ACC112 (cell line): ENCODE data around the gene CTBP1.

ENCODE experiments used
- H2AFZ ChIP-seq: fragments of 200-600 bp; sonication (generic); one replicate; pipeline ENCODE4 v1.6.0; 2017; ENCODE audit warnings: antibody characterized with exemption, low read length; ENCODE audit not compliant: unreplicated experiment
- H3K27ac ChIP-seq: fragments of 200-600 bp; sonication (generic); 2 replicates; pipeline ENCODE4 v1.5.1; 2014; ENCODE audit warnings: low read depth, mild to moderate bottlenecking, antibody characterized with exemption, low read length, moderate library complexity
- H3K27me3 ChIP-seq: fragments of 200-600 bp; sonication (generic); 2 replicates; pipeline ENCODE4 v1.6.1; 2014; ENCODE audit warnings: mild to moderate bottlenecking, antibody characterized with exemption, low read length, moderate library complexity, mixed read lengths; ENCODE audit not compliant: insufficient read depth
- H3K36me3 ChIP-seq: fragments of 200-600 bp; sonication (generic); 2 replicates; pipeline ENCODE4 v1.6.1; 2016; ENCODE audit warnings: mild to moderate bottlenecking, antibody characterized with exemption, low read length, moderate library complexity, mixed read lengths; ENCODE audit not compliant: insufficient read depth
- H3K4me1 ChIP-seq: fragments of 200-600 bp; sonication (generic); one replicate; pipeline ENCODE4 v1.6.1; 2016; ENCODE audit warnings: low read length, mixed read lengths; ENCODE audit not compliant: insufficient read depth, unreplicated experiment, control insufficient read depth
- H3K4me3 ChIP-seq: fragments of 200-600 bp; sonication (generic); 2 replicates; pipeline ENCODE4 v1.5.1; 2014; ENCODE audit warnings: mild to moderate bottlenecking, low read depth, low read length
- H3K79me2 ChIP-seq: fragments of 200-600 bp; sonication (generic); one replicate; pipeline ENCODE4 v1.6.0; 2016; ENCODE audit warnings: low read length; ENCODE audit not compliant: control insufficient read depth, unreplicated experiment, insufficient read depth

Gene CTBP1

DNA sequence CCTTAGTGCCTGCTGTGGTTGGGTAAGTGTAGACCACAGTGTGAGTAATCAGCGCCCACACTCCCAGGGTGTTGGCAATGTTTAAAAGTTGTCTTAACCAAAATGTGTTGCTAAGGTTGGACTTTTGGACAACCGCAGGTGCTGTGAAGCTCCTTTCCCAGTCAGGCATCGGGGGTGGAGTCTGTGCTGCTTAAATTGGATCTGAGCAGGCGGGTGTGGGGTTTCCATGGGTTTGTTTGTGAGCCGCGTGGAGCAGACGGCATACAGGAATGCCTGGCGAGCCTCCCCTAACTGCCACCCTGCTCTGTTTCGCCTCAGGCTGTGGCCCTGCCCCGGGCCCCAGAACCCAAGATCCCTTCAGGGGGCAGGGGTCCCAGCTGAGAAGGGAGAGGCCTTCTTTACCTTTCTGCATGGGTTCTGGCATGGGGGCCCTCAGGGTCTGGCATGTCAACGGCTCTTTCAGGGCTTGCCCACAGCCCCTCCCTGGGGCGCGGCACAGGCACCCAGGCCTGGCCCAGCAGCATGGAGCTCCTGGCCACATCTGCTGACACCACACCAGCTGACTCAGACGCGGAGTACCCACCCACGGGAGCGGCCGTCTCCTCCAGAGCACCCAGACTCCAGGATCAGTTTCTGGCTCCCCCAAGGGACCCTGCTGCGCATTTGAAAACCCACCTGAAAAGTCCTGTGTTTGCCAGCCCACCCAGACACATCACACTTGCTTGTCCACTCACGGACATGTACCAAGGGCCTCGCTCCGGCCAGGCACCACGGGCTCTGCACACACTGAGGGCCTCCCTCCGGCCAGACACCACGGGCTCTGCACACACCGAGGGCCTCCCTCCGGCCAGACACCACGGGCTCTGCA is 71.4 kb downstream of the CTBP1 start:
- Histone ChIP-seq H3K4me1 (no peaks in the 10 kb centered on the region), H3K36me3 (peaks cover 28% of the 10 kb centered on the region), H3K4me3 (no peak overlapping the region), H3K79me2 (no peaks in the 10 kb centered on the region), H3K27ac (no peak overlapping the region), H3K27me3 (no peaks in the 10 kb centered on the region), H2AFZ (no peak overlapping the region)

DNA sequence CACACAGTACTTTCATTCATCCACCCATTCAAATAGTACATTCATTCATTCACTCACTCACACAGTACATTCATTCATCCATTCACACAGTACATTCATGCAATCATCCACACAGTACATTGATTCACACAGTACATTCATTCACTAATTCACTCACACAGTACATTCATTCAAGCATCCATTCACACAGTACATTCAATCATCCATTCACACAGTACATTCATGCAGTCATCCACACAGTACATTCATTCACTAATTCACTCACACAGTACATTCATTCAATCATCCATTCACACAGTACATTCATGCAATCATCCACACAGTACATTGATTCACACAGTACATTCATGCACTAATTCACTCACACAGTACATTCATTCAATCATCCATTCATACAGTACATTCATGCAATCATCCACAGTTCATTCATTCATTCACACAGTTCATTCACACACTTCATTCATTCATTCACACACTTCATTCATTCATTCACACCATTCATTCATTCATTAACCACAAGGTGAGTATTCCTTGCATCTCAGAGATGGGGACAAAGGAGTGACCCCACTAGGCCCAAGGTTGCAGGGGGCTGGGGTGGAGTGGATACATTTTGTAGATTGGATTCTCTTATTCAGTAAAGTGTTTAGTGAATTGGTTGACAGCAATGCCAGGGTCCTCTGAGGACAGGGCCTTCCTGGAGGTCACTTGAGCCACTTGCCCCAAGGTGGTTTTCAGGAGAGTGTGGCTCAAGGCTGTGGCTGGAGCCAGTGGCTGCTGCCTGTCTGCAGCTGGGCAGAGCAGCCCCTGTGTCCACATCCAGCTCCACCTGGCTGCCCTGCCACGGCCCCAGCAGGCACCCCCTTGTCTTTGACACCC is 72.3 kb downstream of the CTBP1 start:
- Histone ChIP-seq H3K27ac (no peak overlapping the region), H3K27me3 (peaks cover 3% of the 10 kb centered on the region; the same call in 1 of the 2 replicates), H3K36me3 (peaks cover 27% of the 10 kb centered on the region), H2AFZ (no peak overlapping the region), H3K4me1 (no peaks in the 10 kb centered on the region), H3K79me2 (no peaks in the 10 kb centered on the region), H3K4me3 (no peak overlapping the region)

DNA sequence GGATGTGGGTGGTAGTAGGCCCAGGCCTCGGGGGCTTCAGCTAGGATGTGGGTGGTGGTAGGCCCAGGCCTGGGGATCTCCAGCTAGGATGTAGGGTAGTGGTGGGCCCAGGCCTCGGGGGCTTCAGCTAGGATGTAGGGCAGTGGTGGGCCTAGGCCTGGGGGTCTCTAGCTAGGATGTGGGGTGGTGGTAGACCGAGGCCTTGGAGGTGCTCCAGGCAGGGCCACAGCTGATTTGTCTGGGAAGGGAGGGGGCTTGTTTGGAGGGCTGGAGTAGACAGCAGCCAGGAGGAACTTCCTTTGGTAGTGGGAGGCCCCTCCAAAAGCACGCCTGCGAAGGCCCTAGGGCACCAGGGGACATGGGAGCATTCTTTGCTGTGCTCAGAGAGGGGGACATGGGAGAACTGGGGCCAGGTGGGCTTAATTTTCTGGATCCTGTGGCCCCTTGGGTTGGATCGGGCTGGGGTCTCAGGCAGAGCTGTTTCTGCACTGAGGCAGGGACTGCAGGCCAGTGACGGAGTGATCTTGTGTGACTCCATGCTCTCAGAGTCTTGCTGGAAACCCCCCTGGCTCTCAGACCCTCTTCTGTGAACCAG is 73.2 kb downstream of the CTBP1 start:
- Histone ChIP-seq H3K4me1 (no peaks in the 10 kb centered on the region), H3K36me3 (peaks cover 22% of the 10 kb centered on the region), H2AFZ (no peak overlapping the region), H3K27me3 (peaks cover 8% of the 10 kb centered on the region; the same call in 1 of the 2 replicates), H3K27ac (no peak overlapping the region), H3K4me3 (no peak overlapping the region), H3K79me2 (no peaks in the 10 kb centered on the region)

DNA sequence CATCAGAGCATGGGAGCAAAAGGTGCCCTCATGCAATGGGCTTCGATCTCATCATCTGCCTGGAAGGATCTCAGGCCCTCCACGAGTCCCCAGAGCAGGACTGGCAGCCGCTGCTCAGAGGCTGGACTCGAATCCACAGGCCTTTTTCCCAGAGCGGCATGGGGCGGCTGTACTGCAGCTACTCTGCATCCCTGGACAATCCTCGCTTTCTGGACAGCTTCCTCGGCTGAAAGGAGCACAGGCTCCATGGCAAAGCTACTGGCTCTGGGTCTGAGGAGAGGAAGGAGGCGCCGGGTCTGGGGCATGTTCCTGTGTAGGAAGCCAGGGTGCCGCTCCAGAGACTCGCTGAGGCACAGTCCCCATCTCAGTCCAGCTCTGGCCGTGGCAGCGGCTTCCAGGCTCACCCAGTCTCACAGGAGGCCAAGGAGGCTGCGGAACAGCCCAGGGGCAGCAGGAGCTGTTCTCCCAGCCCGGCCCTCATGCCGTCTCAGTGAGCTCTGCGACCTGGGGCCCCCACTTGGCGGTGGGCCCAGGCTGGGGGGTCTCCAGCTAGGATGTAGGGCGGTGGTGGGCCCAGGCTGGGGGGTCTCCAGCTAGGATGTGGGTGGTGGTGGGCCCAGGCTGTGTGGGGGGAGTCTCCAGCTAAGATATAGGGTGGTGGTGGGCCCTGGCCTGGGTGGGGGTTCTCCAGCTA is 73.8 kb downstream of the CTBP1 start:
- H3K27me3 ChIP-seq = peaks cover 8% of the 10 kb centered on the region; the same call in 1 of the 2 replicates
- no peak overlapping the region for H3K4me3 ChIP-seq

DNA sequence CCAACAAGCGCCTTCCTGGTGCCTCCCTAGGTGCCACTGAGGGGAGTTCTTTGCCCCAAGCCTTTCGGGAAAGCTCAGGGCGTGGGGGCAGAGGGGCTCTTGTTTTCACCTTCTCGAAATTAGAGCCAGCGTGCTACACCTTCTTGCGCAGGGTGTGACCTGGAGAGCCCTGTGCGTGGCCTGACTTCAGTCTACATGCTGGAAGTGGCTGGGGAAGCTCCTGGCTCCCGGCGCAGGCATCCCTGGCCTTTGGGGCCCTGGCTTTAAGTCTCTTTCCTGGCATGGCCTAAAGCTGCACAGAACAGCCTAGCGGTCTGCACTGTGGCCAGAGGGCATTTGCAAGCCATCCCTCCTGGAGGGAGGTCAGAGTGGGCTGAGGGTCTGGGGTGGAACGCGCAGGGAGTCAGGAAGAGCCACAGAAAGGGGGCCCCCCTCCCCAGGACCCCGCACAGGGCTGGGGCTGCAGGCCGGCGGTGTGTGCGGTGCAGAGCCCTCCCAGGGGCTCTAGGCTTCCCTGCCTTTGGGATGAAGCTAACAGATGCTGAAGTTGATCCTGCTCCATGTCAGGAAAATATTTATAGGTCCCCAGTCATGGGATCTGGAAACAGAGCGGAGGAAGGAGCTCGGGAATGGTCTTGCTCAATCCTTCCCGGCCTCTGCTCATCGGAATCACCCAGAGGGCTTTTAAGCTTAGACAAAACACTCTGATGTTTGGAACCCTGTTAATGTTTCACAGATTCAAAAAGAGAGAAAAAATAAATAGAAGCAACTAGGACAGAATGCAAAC is 75.8 kb downstream of the CTBP1 start:
- no peak overlapping the region for H2AFZ ChIP-seq
- peaks cover 9% of the 10 kb centered on the region; the same call in 1 of the 2 replicates for H3K36me3 ChIP-seq
- H3K4me3 ChIP-seq = no peak overlapping the region
- peaks cover 8% of the 10 kb centered on the region; the same call in 1 of the 2 replicates for H3K27me3 ChIP-seq
- H3K79me2 ChIP-seq = no peaks in the 10 kb centered on the region
- H3K4me1 ChIP-seq = no peaks in the 10 kb centered on the region
- H3K27ac ChIP-seq = no peak overlapping the region

More for the DNA sequence above, 73.8 kb downstream of the CTBP1 start:
- Histone ChIP-seq H2AFZ (no peak overlapping the region), H3K27ac (no peak overlapping the region), H3K4me1 (no peaks in the 10 kb centered on the region), H3K79me2 (no peaks in the 10 kb centered on the region), H3K36me3 (peaks cover 22% of the 10 kb centered on the region)

DNA sequence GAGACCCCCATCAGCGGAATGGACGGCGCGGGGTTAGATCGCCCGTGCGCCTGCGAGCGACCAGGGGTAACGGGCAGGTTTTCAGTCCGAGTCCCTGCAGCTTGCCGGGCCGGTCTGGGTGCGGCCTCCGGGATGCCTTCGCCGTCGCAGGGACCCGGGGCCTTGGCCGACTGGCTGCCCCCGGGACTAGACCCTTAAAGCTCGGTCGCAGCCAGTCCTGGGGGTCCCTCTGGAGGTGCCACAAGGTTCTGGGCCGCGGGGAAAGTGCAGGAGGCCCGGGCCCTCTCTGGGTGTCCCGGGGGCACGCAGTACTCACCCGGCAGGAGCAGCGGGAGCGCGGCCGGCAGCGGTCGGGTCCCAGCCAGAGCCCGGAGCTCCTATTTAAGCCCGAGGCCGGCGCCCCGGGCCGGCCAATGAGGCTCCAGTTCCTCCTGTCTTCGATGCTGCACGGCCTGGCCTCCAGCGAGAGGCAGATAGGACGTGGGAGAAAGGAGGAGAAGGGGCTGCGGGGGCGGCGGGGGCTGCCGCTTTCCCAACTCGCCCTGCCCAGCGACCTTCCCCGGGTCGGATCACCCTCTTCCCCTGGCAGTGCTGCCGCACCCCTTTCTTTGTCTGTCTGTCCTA is 76.6 kb downstream of the CTBP1 start, which contains the start of gene SPON2:
TSS of gene SPON2 (minus strand) at position 356 of the 624 bp plus-strand sequence.
- no peak within 1 kb of the TSS for H2AFZ ChIP-seq
- H3K36me3 ChIP-seq = peaks cover 9% of the 10 kb centered on the region; the same call in 1 of the 2 replicates
- H3K27ac ChIP-seq = no peak within 1 kb of the TSS
- H3K27me3 ChIP-seq = peaks cover 8% of the 10 kb centered on the region; the same call in 1 of the 2 replicates
- no peaks in the 10 kb centered on the region for H3K79me2 ChIP-seq
- H3K4me1 ChIP-seq = no peaks in the 10 kb centered on the region
- H3K4me3 ChIP-seq = no peak within 1 kb of the TSS

DNA sequence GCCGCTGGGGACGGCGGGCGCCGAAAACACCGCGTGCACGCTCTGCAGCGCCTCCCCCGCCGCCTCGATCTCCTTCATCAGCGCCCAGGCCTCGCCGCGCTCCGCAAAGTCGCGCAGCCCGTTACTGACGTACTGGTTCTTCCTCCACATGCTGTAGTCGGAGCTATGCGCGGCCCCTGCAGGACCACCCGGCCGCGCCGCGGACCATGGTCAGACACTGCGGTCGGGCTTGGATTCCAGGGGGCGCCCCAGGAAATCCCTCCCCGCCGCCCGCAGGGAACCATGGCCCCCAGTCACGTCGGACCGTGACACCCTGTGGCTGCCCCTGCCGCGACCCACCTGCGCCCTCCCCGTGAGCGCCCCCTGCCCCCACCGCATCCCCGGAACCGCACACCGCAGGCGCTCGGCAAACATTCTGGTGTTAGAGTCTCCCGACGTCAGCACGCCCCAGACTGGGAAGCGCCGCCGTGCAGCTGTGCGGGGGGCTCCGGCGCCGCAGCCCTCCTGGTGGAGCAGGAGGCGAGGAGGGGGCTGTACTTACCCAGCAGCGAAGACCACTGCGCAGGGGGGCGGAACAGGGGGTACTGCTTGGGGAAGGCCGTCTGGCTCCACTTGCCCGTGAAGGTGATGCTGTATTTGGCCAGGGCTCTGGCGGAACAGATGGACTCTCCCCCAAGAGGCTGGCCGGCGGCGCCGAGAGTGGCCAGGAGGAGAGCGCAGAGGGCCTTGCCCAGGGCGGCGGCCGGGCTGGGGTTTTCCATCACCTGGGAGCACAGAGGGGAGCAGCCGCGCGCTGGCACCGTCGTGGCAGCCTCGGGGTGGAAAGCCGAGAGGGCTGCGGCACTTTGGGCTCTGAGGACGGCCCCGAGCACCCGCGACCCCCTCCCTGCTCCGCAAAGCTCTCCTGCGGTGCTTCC is 77.4 kb downstream of the CTBP1 start:
- Histone ChIP-seq H3K4me1 (no peaks in the 10 kb centered on the region), H3K27me3 (peaks cover 8% of the 10 kb centered on the region; the same call in 1 of the 2 replicates), H3K36me3 (peaks cover 3% of the 10 kb centered on the region; the same call in 1 of the 2 replicates), H3K4me3 (no peak overlapping the region), H3K27ac (no peak overlapping the region), H3K79me2 (no peaks in the 10 kb centered on the region), H2AFZ (no peak overlapping the region)

DNA sequence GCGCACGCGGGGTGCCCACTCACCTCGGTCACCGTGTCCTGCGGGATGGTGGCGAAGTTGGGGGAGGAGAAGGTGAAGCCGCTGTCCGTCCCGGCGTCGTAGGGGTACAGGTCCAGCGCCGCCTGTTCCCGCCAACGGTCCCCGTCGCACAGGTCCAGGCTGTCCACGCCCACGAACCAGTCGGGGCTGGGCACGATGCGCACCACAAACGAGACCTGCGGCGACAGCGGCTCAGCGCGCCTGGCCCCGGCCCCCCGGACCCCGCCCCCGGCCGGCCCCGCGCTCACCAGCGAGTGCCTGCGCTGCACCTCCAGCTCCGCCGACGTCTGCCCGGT is 78.0 kb downstream of the CTBP1 start:
- no peaks in the 10 kb centered on the region for H3K79me2 ChIP-seq
- no peaks in the 10 kb centered on the region for H3K36me3 ChIP-seq
- H2AFZ ChIP-seq = no peak overlapping the region
- no peaks in the 10 kb centered on the region for H3K4me1 ChIP-seq
- H3K27me3 ChIP-seq = peaks cover 8% of the 10 kb centered on the region; the same call in 1 of the 2 replicates
- no peak overlapping the region for H3K4me3 ChIP-seq
- no peak overlapping the region for H3K27ac ChIP-seq
